Sigmoid colon (tissue), 4 donors: ENCODE results near the gene ETFDH.

ENCODE experiments used
- POLR2A ChIP-seq, 2 donors: fragments of 450-650 bp; IDR thresholded peaks; one replicate each; pipeline ENCODE4 v1.6.1; 2016; ENCODE audit warnings: antibody characterized with exemption in 2 of 2, mild to moderate bottlenecking in 2 of 2, moderate library complexity in 2 of 2
- POLR2AphosphoS5 ChIP-seq, 4 donors: sonication (generic); formaldehyde crosslinking; IDR thresholded peaks; one replicate each; pipeline ENCODE4 v1.6.1; 2017; ENCODE audit warnings: antibody characterized with exemption in 4 of 4

DNA sequence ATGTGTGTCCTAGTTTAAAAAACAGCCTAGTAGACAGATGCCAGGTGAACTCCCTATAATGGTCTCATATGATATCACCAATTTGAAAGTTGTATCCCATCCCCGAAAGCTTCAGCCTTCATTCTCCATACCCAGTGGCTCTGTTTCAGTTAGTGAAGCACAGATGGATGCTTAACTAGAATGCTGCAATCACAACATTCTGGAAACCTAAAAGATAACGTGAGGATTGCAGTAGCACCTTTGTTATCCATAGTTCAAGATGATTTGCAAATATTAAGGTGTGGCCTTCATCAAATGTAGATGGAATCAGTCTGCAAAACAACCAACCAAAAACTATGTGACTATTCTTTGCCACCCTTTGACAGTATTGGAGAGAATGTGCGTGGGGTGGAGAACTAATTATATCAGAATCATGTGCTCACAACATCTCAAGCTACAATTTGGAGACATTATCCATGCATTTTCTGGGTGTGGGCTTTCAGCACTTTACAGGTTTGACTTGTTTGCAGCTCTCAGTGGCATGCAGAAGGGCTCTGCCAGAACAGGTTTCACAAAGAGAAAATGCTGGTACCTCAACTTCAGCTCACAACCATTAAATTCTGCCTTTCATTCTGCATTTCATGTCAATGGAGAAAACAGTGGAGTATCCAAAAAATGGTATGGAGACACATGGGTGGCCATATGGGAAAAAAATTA lies 69.4 kb downstream of the ETFDH start:
- no peak for TF ChIP-seq POLR2A (IDR thresholded peaks at IDR 0.05)
- TF ChIP-seq POLR2AphosphoS5 (IDR thresholded peaks at IDR 0.05): no peak
